ENCODE measurements around the gene RANBP6. TPM values are rescaled to one million over a fixed set of nuclear protein-coding genes. Genes with fewer than 3 reads are reported as not detected.

The RANBP6 gene
- total and polyA plus RNA-seq, 8 donors, result 16.8 to 26.7 (median 24.7) TPM

DNA sequence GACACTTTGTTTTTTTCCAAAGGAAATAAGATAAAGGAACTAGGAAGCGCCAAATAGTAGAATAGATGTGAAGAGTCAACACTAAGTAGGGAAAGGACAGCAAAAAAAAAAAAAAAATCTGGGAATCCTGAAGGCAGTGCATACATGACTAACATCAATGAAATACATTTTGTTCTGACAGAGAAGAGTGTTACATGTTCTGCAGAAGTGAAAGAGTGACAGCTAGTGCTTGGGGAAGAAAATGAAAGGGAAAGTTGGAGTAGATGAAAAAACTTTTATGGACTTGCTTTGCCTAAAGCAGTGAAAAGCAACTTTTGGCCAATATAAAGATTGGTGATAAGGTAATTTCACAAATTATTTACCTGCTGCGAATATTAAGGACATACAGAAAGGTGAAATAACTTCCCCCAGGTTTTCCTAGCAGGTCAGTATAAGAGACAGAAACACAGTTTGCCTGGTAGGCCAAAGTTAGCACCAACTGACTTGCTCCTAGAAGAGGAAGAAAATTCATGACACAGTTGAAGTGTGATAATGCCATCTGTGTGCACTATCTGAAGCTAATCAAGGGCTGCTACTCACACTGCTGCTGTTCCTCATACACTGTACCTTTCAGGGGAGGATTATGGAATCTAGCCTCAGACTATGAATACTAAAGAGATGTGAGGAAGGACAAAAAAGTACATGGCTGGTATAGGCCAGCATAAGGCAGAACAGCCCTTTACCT, 38.6 kb downstream of the RANBP6 start:
- Histone ChIP-seq H3K36me3 (peaks cover 0 to 17% of the 10 kb centered on the region in 2 donors), H3K4me1 (peaks cover 10 to 13% of the 10 kb centered on the region in 2 donors), H3K4me3 (no peak overlapping the region), H3K27ac (peak overlapping the region in 1 of 2 donors; percentile 38), H3K27me3 (no peaks in the 10 kb centered on the region), H3K9me3 (no peaks in the 10 kb centered on the region)
- TF ChIP-seq, protein P1, sequence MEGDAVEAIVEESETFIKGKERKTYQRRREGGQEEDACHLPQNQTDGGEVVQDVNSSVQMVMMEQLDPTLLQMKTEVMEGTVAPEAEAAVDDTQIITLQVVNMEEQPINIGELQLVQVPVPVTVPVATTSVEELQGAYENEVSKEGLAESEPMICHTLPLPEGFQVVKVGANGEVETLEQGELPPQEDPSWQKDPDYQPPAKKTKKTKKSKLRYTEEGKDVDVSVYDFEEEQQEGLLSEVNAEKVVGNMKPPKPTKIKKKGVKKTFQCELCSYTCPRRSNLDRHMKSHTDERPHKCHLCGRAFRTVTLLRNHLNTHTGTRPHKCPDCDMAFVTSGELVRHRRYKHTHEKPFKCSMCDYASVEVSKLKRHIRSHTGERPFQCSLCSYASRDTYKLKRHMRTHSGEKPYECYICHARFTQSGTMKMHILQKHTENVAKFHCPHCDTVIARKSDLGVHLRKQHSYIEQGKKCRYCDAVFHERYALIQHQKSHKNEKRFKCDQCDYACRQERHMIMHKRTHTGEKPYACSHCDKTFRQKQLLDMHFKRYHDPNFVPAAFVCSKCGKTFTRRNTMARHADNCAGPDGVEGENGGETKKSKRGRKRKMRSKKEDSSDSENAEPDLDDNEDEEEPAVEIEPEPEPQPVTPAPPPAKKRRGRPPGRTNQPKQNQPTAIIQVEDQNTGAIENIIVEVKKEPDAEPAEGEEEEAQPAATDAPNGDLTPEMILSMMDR (IDR thresholded peaks at IDR 0.05), result no peak
- ATAC-seq (no peak), DNase-seq (no peak)
- intact Hi-C loops (cut with DNase I), result no loop called here

DNA sequence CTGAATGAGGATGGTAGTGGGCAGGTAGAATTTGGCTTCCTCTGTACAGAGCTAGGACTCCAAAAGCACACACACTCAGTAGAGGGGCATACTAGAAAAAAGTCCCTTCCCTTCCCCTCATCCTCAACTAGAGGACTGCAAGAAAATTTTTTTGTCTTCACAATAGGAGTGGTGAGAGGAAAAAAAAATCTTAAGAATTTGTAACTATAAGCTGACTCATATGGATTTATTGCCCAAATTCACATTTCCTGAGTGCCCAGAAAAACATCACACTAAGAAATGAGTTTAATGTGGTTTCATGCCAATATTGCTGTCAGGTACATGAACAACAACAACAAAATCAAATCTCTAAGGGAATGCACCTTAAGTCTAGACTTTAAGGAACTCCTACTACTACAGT, 43.7 kb downstream of the RANBP6 start:
- Histone ChIP-seq H3K36me3 (peaks cover 0 to 28% of the 10 kb centered on the region in 2 donors), H3K9me3 (no peaks in the 10 kb centered on the region), H3K4me3 (no peak overlapping the region), H3K27me3 (no peaks in the 10 kb centered on the region), H3K27ac (no peak overlapping the region), H3K4me1 (peaks cover 5 to 6% of the 10 kb centered on the region in 2 donors)
- ATAC-seq, result no peak
- TF ChIP-seq, protein P1 (IDR thresholded peaks at IDR 0.05), result no peak
- intact Hi-C loops (cut with DNase I), result no loop called here
- no peak for DNase-seq

Small RNA genes lying within 50 kb of the gene (microRNA-seq; reads per million reads assigned to microRNA genes)
- 0.41 to 1.5 reads per million in 2 donors for gene MIR4665

Other genes with a start within 250 kb of the RANBP6 start
- gene ERMP1, start 182.5 kb downstream of the RANBP6 start, total RNA-seq, result 10 to 100 TPM; 21.5 to 28.7 TPM
- 10 to 100 TPM; 18.5 to 28.9 (median 25.0) TPM for gene ERMP1, start 182.5 kb downstream of the RANBP6 start, polyA plus RNA-seq (ENCODE audit: insufficient read length in 6 of 6)
- gene MLANA, start 124.7 kb downstream of the RANBP6 start, total RNA-seq, result not detected
- gene MLANA, start 124.7 kb downstream of the RANBP6 start, polyA plus RNA-seq (ENCODE audit: insufficient read length in 6 of 6), result 1 to 10 TPM in 5 of 6 donors, under 1 TPM in 1; 0.75 to 1.5 (median 1.1) TPM
- gene IL33, start 200.2 kb upstream of the RANBP6 start, total RNA-seq, result 10 to 100 TPM; 42.9 to 48.4 TPM
- gene IL33, start 200.2 kb upstream of the RANBP6 start, polyA plus RNA-seq (ENCODE audit: insufficient read length in 6 of 6), result 100 to 1,000 TPM; 104 to 151 (median 129) TPM

Data from left lung (tissue), 10 donors.